DOHH2 (cell line): ENCODE results near the gene MAP2K7.

Source experiments
- H3F3A ChIP-seq: fragments of 200-600 bp; sonication (generic), shearing (Covaris generic); 2 replicates; pipeline ENCODE4 v1.6.0; 2016; ENCODE audit warnings: antibody characterized with exemption, mild to moderate bottlenecking; ENCODE audit not compliant: control insufficient read depth, insufficient read depth
- H3K27ac ChIP-seq: fragments of 200-600 bp; sonication (generic); 2 replicates; pipeline ENCODE4 v1.5.1; 2014; ENCODE audit warnings: low read depth, mild to moderate bottlenecking, low read length, moderate library complexity
- H3K27me3 ChIP-seq: fragments of 200-600 bp; sonication (generic); 2 replicates; pipeline ENCODE4 v1.6.1; 2014; ENCODE audit warnings: mild to moderate bottlenecking, low read length, mixed read lengths; ENCODE audit not compliant: control insufficient read depth
- H3K36me3 ChIP-seq: fragments of 200-600 bp; sonication (generic); 2 replicates; pipeline ENCODE4 v1.6.1; 2014; ENCODE audit warnings: mild to moderate bottlenecking, low read length, moderate library complexity, mixed read lengths; ENCODE audit not compliant: control insufficient read depth
- H3K4me1 ChIP-seq: fragments of 200-600 bp; sonication (generic); 2 replicates; pipeline ENCODE4 v1.6.1; 2014; ENCODE audit warnings: mild to moderate bottlenecking, low read length, mixed read lengths; ENCODE audit not compliant: control insufficient read depth
- H3K4me2 ChIP-seq: fragments of 200-600 bp; sonication (generic); 2 replicates; pipeline ENCODE4 v1.6.0; 2014; ENCODE audit warnings: mild to moderate bottlenecking, low read length, moderate library complexity
- H3K4me3 ChIP-seq: fragments of 200-600 bp; sonication (generic); 2 replicates; pipeline ENCODE4 v1.5.1; 2014; ENCODE audit warnings: mild to moderate bottlenecking, low read length, mixed read lengths
- H3K79me2 ChIP-seq: fragments of 200-600 bp; sonication (generic); 2 replicates; pipeline ENCODE4 v1.6.1; 2014; ENCODE audit warnings: mild to moderate bottlenecking, low read length, mixed read lengths; ENCODE audit not compliant: control insufficient read depth
- H3K9me2 ChIP-seq: fragments of 200-600 bp; sonication (generic); replicated peaks from 2 replicates; pipeline ENCODE4 v1.6.1; 2014; ENCODE audit warnings: mild to moderate bottlenecking, low read length, mixed read lengths; ENCODE audit not compliant: control insufficient read depth
- H3K9me3 ChIP-seq: fragments of 200-600 bp; sonication (generic); 2 replicates; pipeline ENCODE4 v1.6.1; 2014; ENCODE audit warnings: antibody characterized with exemption, low read length, mixed read lengths; ENCODE audit not compliant: control insufficient read depth, insufficient read depth
- H4K20me1 ChIP-seq: fragments of 200-600 bp; sonication (generic); 2 replicates; pipeline ENCODE4 v1.6.0; 2014; ENCODE audit warnings: low read depth, mild to moderate bottlenecking, antibody characterized with exemption, low read length, moderate library complexity; ENCODE audit not compliant: control insufficient read depth, insufficient read depth
- CTCF ChIP-seq: fragments of 200-600 bp; sonication (generic); IDR thresholded peaks from one replicate; pipeline ENCODE4 v1.5.1; 2014; ENCODE audit warnings: antibody characterized with exemption, mild to moderate bottlenecking, low read depth, low read length; ENCODE audit not compliant: poor library complexity, severe bottlenecking
- EZH2phosphoT487 ChIP-seq: fragments of 200-600 bp; sonication (generic); IDR thresholded peaks from 2 replicates; pipeline ENCODE4 v1.6.1; 2017; ENCODE audit warnings: borderline replicate concordance, mild to moderate bottlenecking, antibody characterized with exemption, low read length, moderate library complexity, mixed read lengths

Gene MAP2K7

GRCh38 chr19:7907122-7907521 is 3.4 kb downstream of the MAP2K7 start:
- peaks cover 18% of the 10 kb centered on the region for H3K4me1 ChIP-seq
- H3K36me3 ChIP-seq, result peaks cover 37% of the 10 kb centered on the region
- no peaks in the 10 kb centered on the region for H3K9me2 ChIP-seq
- no peak overlapping the region for H3K4me2 ChIP-seq
- H3K4me3 ChIP-seq, result no peak overlapping the region
- H3K27ac ChIP-seq, result no peak overlapping the region
- no peaks in the 10 kb centered on the region for H3K9me3 ChIP-seq
- peaks cover 14% of the 10 kb centered on the region for H4K20me1 ChIP-seq
- H3F3A ChIP-seq, result no peaks in the 10 kb centered on the region
- TF ChIP-seq EZH2phosphoT487 (no peak), CTCF (no peak)
- H3K79me2 ChIP-seq, result peaks cover 45% of the 10 kb centered on the region
- no peaks in the 10 kb centered on the region for H3K27me3 ChIP-seq

- Histone ChIP-seq H3K4me1 (peaks cover 15% of the 10 kb centered on the region), H3K79me2 (peaks cover 44% of the 10 kb centered on the region), H3K4me2 (no peak overlapping the region)
Observed at GRCh38 chr19:7907544-7907943, 3.9 kb downstream of the MAP2K7 start.

GRCh38 chr19:7908078-7908699 is 4.5 kb downstream of the MAP2K7 start:
- Histone ChIP-seq H3K9me3 (no peaks in the 10 kb centered on the region), H3K79me2 (peaks cover 37% of the 10 kb centered on the region), H3K4me2 (no peak overlapping the region), H3K4me1 (peaks cover 10% of the 10 kb centered on the region), H3K9me2 (no peaks in the 10 kb centered on the region), H3F3A (no peaks in the 10 kb centered on the region), H3K4me3 (no peak overlapping the region), H3K27me3 (no peaks in the 10 kb centered on the region), H3K27ac (no peak overlapping the region), H3K36me3 (peaks cover 38% of the 10 kb centered on the region), H4K20me1 (peaks cover 14% of the 10 kb centered on the region)
- TF ChIP-seq CTCF (no peak), EZH2phosphoT487 (no peak)

More at GRCh38 chr19:7907544-7907943, 3.9 kb downstream of the MAP2K7 start:
- no peak overlapping the region for H3K27ac ChIP-seq
- H3K9me3 ChIP-seq, result no peaks in the 10 kb centered on the region
- TF ChIP-seq EZH2phosphoT487 (no peak), CTCF (no peak)
- H3K36me3 ChIP-seq, result peaks cover 38% of the 10 kb centered on the region
- no peak overlapping the region for H3K4me3 ChIP-seq
- H3K9me2 ChIP-seq, result no peaks in the 10 kb centered on the region
- no peaks in the 10 kb centered on the region for H3K27me3 ChIP-seq
- H3F3A ChIP-seq, result no peaks in the 10 kb centered on the region
- peaks cover 14% of the 10 kb centered on the region for H4K20me1 ChIP-seq
